EH (cell line): ENCODE measurements around the gene TLE1.
"Not testable (repeated sequence)": the region's sequence is repeated elsewhere in the genome, so short reads cannot be mapped to it uniquely, and the experiment has no call there.

Experiments
- DNase-seq: peaks from one replicate; pipeline ENCODE4 v3.0.0-alpha.2; 2015; ENCODE audit warnings: low read depth

Gene TLE1

GRCh38 chr9:81621785-81622259 lies 67.5 kb downstream of the TLE1 start:
- DNase-seq = no peak

- DNase-seq = no peak
Observed at GRCh38 chr9:81621118-81621517, 68.2 kb downstream of the TLE1 start.

GRCh38 chr9:81620002-81620390 lies 69.4 kb downstream of the TLE1 start:
- DNase-seq = no peak

GRCh38 chr9:81619353-81620001 lies 69.9 kb downstream of the TLE1 start:
- DNase-seq = peak; percentile 93

- no peak for DNase-seq
Observed at GRCh38 chr9:81618923-81619322, 70.4 kb downstream of the TLE1 start.

- DNase-seq = no peak
Observed at GRCh38 chr9:81616141-81616540, 73.2 kb downstream of the TLE1 start.

- no peak for DNase-seq
Observed at GRCh38 chr9:81614335-81614734, 75.0 kb downstream of the TLE1 start.

GRCh38 chr9:81613002-81613812 lies 76.1 kb downstream of the TLE1 start:
- DNase-seq = peak; percentile 93

GRCh38 chr9:81611664-81612063 lies 77.7 kb downstream of the TLE1 start:
- DNase-seq = no peak

- DNase-seq = no peak
Observed at GRCh38 chr9:81610740-81611107, 78.6 kb downstream of the TLE1 start.

GRCh38 chr9:81609782-81610739 lies 79.3 kb downstream of the TLE1 start:
- DNase-seq = peak; percentile 69

GRCh38 chr9:81608289-81608657 lies 81.1 kb downstream of the TLE1 start:
- no peak for DNase-seq

- no peak for DNase-seq
Observed at GRCh38 chr9:81607593-81608288, 81.6 kb downstream of the TLE1 start.

GRCh38 chr9:81606261-81606660 lies 83.1 kb downstream of the TLE1 start:
- DNase-seq = not testable (repeated sequence)

GRCh38 chr9:81605170-81605670 lies 84.1 kb downstream of the TLE1 start:
- no peak for DNase-seq

- no peak for DNase-seq
Observed at GRCh38 chr9:81604306-81605169, 84.8 kb downstream of the TLE1 start.

- DNase-seq = no peak
Observed at GRCh38 chr9:81602887-81603680, 86.3 kb downstream of the TLE1 start.

- no peak for DNase-seq
Observed at GRCh38 chr9:81601639-81602623, 87.4 kb downstream of the TLE1 start.

GRCh38 chr9:81600631-81601030 lies 88.7 kb downstream of the TLE1 start:
- DNase-seq = no peak
